ENCODE data around the gene HIC2.
"Not testable (repeated sequence)": the region's sequence is repeated elsewhere in the genome, so short reads cannot be mapped to it uniquely, and the experiment has no call there.

DNA sequence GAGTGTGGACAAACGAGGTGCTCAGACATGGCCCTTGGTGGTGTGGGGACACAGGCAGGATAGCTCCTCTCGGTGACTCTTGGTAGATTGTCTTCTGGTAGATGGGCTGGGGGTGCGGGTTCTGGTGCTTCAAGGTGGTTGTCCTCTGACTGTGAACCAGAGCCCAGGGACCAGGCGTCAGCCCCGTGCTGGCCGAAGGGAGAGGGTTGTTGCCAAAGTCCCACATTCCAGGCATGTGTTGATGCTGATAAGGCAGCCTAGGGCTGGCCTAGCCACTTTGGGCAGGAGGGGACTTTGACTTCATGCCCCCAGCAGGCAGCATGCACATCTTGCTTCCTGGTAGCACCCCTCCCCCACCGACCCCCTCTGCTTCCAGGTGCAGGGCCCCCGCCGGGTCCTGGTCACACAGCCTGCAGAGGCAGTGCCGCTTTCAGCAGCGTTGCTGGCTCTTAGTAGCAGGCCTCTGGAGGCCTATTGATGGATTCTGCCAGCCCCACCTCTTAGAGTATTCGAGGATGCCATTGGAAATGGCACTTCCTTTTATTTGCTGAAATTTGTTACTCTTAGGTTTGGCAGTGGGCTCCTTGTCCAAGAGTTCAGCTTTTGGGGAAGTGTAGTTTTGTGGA is 7.0 kb downstream of the HIC2 start:
- TF ChIP-seq CTCF, POLR2A (IDR thresholded peaks at IDR 0.05): not testable (repeated sequence)

Measured in esophagus squamous epithelium (tissue), 4 donors.